Stimulated activated CD4-positive, alpha-beta T cell treated with anti-CD3 and anti-CD28 coated beads, Interleukin-2, amount 100 ng/mL, for 24 hours (primary cell): Measurements from ENCODE around the gene MATN3.

Experiments used
- DNase-seq, 2 donors: peaks; one replicate each; pipeline ENCODE4 v3.0.0-alpha.2; 2020

Gene MATN3

DNA sequence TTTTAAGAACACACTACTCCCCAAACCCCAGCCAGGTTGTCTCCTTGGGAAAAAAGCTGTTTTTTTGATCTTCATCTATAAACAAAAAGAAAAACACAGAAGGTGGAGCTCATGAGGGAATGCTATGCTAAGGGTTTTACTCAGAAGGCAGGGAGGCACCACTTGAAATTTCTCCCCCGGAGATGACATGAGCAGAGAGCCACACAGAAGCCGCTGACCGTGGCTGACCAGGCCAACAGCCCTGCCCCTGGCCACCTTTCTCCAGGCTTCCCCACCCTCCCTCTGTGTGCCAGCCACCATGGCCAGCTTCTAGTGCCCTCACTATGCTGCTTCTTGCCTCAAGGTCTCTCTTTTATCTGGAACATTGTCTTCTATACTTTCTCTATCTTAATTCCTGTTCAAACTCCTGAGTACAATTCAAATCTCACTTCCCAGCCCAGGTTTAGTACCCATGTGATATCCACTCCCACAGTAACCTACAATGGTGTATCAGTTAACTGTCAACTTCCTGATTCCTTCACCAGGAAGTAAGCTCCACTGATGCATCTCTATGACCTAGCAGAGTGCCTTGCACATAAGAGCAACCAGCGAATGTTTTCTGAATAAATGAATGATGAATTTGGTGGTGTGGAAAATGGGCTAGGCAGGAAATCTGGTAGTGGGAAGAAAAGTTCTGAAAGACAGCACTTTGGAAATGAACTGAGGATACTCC, 23.6 kb upstream of the MATN3 start:
- DNase-seq: no peak

DNA sequence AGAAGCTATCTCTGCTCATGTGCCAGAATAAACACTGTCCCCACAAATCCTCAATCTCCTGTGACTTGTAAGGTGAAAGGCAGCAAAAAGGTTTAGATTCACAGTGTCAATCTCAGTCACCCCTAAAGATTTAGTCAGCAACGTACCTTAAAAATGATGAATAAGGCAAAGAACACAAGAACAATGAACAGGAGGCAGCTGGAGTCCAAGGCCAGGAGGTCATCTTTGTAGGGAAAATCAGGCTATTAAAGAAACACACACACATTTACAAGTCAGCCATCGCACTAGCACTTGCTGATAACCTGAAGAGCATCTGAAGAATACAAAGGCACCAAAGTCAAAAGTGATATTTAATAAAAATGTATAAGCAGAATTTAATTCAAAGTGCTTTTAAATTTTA, 22.4 kb upstream of the MATN3 start:
- DNase-seq: no peak

DNA sequence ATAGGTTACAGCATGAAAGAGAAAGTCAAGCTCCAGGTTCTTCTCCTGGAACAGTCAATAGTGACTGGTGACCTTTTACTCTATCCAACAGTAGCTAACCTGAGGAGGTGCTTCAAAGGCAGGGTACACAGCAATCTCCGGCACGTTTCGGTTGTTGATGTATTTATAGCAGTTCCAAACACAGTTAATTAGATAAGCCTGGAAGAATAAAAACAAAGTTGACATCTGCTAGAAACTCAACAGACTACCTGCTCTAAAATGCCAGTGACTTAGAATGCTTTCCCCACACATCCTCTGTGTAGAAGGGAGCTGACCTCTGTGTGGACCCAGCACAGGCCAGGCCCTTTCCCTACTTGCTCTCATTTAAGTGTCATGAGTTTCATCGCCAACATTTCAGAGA, 21.8 kb upstream of the MATN3 start:
- DNase-seq: no peak

DNA sequence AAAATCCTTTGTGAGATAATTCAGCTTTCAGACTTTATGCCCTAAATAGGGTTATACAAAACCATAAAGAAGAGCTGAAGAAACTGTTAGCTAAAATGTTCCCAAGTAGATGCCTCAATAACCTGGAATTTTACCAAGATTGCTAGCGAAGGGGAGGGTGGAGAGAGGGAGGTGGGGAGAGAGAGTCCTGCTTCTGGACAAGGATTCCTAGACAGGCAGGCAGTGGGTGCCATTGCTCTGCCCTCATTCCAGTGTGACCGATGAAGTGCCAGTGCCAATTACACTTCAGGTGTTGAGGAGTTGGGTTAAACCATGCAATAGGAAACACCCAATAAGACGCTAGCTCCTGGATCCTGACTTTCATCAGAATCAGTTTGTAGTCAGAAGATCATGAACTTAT, 20.9 kb upstream of the MATN3 start:
- DNase-seq: no peak

DNA sequence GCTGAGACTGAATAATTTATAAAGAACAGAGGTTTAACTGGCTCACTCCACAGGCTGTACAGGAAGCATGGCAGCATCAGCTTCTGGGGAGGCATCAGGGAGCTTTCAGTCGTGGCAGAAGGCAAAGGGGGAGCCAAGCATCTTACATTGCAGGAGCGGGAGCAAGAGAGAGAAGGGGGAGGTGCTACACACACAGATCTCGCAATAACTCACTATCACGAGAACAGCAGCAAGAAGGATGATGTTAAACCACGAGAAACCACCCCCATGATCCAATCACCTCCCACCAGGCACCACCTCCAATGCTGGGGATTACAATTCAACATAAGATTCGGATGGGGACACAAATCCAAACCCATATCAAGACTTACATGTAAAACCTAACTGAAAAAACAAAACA, 17.8 kb upstream of the MATN3 start:
- no peak for DNase-seq

DNA sequence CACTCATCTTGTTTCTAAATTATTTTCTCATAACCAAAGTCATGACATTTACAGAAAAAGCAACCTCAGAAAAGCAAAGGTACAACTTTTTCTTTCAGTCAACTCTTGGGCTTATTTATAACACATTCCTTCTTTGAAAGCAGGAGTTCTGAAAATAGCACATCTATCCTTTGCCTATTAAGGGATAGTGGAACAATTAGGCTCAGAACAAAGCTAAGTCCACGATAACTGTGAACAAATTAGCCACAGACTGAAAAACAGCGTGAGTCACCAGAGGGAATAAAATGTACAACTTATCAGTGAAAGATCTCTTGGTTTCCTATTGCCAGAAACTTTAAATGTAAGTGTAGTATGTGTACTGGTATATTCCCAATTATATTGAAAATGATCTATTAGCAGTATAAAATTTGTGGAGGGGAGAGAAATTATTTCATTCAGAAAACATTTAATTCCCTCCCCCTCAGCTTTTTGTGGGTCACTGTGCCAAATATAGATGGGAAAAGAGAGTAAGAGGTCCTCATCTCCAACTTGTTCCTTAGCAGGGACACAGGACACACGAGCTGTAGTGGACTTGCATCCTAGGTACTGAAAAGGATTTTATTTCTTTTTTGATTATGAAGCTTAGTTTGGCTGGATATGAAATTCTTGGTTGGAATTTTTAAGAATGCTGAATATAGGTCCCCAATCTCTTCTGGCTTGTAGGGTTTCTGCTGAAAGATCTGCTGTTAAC, 15.4 kb upstream of the MATN3 start:
- DNase-seq: no peak

DNA sequence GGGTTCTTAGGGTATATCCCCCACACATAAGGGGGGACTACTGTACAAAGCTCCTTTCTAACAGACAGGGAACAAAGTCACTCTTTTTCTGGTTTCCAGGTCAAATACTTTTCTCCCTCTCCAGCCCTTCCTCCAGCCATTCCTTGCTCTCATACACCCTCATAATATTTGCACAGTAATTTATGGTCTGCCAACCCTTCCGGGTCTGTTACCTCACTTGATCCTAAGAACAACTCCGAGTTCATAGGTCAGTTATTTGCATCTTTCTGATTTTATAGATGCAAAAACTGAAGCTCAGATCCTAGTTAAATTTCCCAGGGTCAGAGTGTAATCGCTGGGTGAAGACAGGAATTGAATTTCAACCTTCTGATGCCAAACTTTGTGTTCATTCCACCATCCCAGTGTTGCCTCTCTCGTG, 14.8 kb upstream of the MATN3 start:
- no peak for DNase-seq

DNA sequence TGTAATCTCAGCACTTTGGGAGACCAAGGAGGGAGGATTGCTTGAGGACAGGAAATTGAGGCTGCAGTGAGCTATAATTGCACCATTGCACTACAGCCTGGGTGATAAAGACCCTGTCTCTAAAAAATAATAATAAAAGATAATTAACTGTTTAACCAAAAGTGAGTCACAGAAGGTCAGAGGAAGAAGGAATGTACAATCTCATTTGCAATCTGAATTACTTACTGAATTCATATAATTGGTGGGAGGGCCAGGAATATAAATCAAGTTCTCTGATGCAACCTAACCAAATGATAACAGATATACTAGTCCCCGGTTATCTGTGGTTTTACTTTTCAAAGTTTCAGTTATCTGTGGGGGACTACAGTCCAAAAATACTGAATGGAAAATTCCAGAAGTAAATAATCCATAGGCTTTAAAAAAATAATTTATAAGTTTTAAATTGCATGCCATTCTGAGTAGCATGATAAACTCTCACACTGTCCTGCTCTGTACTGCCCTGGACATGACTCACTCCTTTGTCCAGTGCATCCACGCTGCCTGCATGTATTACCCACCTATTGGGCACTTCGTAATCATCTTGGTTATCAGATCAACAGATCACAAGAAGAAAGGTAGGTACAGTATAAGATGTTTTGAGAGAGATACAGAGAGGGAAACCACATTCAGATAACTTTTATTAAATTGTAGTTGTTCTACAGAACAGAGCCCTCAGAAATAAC, 12.8 kb upstream of the MATN3 start:
- no peak for DNase-seq

DNA sequence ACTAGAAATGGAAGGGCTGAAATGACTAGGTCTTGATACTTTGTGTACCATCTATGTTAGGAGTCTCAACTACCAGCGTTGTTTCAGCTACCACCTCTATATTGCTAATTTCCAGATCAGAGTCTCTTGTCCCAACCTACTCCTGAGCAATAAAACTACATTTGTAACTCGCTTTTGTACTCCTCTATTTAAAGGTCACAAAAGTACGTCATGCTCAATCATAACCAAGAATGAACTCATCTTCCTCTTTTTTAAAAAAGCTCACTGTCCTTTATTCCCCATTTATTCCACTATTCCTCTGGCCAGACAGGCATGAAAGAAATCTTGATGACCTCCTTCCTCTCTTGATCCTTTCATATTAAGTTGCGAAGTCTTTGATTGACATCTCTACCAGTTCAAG, 11.2 kb upstream of the MATN3 start:
- DNase-seq: no peak

DNA sequence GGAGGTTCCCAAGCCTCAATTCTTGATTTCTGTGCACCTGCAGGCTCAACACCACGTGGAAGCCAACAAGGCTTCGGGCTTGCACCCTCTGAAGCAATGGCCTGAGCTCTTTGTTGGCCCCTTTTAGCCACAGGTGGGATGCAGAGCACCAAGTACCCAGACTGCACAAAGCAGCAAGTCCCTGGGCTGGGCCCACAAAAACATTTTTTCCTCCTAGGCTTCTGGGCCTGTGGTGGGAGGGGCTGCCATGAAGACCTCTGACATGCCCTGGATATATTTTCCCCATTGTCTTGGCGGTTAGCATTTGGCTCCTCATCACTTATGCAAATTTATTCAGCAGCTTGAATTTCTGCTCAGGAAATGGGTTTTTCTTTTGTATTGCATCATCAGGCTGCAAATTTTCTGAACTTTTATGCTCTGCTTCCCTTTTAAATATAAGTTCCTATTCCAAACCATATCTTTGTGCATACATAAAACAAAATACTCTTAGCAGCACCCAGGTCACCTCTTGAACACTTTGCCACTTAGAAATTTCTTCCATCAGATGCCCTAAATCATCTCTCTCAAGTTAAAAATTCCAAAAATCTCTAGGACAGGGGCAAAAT, 9.0 kb upstream of the MATN3 start:
- DNase-seq: no peak

DNA sequence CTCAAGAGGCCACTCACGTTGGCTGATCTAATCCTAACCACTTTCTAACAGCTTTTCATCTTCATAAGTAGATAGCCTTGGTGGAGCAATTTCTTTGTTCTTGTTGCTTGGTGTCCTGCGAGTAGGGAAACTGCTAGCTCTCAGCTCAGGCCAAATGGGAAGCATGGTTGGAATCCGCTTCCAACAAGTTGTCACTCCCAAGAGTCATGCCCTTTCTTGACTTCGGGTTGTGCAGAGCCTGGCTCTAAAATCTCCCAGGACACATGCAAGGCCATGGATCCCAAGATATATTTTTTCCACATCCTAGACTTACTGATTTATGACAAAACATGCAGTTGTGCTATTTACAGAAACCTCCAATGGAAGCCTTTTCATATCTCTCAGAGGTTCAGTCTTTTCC, 7.3 kb upstream of the MATN3 start:
- no peak for DNase-seq

DNA sequence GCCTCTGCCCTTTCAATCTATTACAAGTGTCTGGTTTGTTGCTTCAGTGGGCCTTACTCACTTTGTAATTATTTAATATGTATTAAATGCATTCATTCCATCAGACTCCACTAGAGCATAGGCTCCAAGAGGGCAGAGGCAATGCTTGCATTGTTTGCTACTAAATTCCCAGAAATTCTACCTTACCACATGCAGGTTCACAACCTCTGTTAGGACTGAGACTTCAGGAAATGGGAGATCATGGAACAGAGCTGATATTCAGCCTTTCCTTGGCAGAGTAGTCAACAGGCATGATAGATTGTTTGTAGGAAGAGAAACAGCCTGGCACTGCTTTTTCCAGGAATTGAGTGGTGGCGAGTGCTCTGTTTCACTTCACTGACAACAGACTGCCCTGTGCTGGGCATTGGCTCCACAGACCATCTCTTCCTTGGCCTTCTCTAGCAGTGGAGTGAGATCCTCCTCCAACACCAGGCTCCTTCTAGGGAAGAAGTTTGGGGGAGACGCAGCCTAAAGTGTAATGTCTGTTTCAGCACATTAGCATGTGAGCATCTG, 6.2 kb upstream of the MATN3 start:
- DNase-seq: no peak

DNA sequence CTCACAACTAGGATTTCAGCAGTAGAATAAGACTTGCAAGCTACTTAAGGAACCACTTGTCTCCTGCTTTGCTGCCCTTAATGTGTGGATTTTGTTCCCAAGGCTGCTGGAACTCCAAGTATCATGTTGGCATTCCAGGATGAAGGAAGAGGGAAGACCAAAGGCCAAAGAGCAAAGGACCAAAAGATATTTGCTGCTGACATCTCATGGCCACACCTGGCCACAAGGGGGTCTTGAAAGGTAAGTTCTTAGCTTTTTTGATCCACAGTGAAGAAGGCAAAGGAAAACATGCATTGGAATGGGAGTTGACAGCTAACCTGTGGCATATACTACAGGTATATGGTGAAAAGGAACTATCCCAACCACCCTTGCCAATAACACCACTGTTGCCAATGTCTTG, 3.9 kb upstream of the MATN3 start:
- no peak for DNase-seq

DNA sequence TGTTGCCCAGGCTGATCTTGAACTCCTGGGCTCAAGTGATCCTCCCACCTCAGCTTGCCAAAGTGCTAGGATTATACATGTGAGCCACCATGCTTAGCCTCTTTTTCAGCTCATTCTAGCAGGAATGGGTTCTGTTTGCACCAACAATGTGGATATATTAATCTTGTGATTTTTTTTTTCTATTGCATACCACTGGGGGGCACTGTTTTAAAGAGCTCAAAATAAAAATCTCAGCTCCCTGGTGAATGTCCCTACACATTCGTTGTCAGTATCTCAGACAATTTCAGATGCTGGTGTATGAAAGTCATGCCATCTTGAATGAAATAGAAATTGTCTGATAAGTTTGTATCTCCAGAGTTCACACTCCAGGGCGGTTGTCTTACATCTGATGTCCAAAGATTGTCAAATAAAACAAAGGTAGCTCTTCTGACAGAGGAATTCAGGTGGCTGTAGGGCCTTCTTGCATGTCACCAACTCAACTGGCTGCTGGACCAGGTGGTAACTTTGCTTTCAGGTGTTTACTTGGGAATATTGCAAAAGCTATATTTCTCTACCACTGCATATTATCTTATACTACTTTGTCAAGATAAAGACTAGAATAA, 3.1 kb upstream of the MATN3 start:
- DNase-seq: no peak

DNA sequence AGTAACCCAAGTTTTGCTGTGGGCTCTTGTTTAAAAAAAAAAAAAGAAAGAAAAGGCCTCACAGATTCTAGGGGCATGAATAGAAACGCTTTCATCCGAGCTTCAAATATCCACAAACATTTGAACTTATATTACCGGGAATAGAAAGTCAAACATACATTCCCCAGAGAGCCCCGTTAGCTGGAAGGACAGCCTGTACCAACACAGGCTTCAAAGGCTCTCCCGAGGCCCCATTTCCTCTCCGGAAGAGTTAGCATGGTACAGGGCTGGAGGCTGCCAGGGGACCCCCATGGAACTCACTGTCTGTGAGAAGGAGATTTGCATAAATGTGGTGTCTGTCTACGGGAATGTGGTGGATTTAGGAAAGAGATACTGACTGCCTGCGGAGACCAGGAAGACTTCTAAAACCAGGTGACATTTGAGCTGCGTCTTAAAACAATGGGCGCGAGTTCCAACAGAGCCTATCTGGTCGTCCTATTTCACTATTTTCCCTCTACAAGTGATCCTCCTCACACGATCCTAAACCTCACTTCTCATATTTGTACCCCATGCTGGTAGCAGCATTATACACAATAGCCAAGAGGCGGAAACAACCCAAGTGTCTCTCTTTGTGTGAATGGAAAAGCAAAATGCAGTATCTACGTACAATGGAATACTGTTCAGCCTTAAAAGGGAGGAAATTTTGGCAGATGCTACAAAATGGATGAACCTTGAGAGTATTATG, 820 bp upstream of the MATN3 start:
- no peak for DNase-seq

DNA sequence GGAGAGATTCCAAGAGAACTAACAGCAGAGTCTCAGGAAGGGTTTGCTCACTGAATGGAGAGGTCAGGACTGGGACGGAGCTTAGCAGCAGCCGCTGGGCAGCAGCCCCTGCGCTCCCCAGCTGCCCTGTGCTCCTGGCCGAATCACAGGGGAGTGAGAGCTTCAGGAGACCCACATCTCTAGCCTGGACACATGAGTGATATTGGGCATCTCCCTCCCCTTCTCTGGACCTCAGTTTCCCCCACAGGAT, 511 bp downstream of the MATN3 start:
- DNase-seq: no peak

DNA sequence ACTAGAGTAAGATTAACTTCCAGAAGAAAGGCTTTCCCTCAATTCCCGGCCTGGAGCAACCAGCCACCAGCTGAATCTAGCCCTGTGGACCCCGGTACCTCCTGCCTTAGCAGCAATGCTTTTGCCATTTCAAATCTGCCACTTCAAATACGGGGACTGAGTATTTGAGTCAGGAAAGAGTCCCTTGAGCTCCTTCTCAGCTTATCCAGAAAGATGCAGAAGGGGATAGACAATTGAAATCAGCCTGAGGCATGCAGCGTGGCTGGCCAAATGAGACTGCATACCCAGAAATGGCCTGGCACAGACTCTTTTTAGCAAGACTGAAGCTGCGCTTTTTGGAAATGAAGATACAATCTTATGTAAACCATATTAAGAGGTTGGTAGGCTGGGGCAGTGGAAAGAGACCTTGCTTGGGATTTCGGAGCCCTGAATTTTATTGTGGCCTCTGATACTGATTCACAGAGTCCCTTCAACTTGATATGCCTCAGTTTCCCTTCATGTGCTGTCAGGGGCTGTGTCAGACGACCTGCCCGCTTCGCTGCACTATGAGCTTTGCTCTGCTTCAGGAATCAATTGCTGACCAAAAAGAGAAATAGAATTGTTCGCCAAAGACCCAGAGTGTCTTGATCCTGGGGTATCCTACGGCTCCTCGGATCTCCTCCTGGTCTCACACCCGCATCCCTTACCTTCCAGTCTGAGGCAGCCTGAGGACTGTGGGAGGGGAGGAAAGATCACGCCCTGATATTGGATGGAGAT, 1.0 kb downstream of the MATN3 start:
- no peak for DNase-seq

DNA sequence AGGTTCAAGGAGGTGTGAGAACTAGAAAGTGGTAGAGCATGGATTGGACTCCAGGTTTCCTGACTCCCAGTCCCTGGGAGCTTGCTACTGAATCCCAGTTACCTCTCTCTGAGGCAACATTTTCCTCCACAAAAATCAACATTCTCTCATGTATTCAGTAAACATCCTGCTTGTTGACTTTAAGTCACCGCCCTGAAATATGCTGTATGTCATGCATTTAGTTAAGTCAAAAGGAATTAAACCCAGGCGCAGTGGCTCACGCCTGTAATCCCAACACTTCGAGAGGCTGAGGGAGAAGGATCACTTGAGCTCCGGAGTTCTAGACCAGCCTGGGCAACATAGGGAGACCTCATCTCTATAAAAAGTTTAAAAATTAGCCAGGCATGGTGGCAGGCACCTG, 3.8 kb downstream of the MATN3 start:
- DNase-seq: no peak

DNA sequence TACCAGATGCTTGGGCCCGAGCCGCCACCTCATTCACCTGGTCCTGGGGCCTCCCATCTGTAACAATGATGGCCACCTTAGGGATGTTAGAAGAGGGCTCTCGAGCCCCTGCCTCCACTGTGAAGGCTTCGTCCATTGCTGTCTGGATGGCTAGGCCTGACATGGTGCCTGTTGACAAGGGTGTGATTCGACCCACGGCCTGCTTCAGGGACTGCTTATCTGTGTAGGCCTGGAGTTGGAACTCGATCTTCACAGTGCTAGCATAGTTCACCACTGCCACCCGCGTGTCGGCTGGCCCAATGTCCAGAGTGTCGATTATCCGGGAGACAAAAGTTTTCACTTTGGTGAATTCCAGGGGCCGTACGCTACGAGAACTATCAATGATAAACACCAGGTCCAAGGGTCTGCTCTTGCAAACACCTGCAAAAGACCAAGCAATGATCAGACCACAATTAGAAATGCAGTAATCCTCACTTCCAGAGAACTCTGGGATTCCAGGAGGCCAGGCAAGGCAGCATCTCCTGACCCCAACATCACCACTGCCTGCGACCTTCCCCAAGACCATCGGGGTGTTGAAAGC, 6.5 kb downstream of the MATN3 start:
- DNase-seq: no peak

DNA sequence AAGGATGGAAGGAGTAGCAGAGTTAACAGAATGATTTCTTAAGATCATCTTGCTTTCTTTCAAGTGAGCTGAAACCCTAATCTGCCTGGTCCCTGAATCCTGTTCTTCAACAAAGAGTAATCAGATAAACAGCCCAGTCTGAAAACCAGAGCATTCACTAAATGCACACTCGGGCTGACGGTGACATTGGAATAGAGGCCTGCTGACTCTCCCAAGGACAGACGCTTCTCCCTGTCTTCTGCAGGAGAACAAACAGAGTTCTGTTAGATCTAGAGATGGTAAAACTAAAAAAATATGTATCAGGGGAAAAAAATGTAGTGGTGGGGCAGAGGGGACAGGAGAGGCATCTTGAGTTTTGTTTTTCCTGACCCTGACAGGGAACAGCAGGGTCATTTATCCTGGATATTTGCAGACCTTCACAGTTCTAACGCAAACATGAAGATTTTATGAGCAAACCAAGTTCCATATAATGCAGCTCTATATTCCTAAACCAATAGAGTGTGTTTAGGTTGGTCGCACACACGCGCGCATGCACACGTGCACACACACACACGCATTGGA, 7.3 kb downstream of the MATN3 start:
- DNase-seq: no peak

DNA sequence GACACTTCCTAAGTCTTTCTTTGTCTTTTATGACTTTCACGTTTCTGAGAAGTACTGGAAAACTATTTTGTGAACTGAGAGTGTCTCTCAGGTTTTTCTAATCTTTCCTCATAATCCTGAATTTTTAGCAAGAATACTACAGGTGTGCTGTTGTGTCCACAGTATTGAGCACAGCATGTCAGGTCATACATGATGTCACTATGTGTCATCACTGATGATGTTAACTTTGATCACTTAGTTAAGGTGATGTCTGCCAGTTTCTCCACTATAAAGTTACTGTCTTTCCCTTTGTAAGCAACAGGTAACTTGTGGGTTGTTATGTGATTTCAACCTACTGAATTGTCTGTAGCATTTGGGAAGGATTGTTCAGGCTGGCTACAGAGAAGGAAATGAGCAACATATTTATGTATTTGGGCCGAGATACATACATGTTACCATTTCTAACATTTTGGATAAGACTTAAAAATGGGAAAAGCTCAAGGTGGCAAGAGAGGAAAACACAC, 11.1 kb downstream of the MATN3 start:
- no peak for DNase-seq
